ENCODE results near the gene DACH1. TPM values are rescaled to one million over a fixed set of nuclear protein-coding genes. Genes with fewer than 3 reads are reported as not detected.

The DACH1 gene
- total and polyA plus RNA-seq, 2 experiments from 2014 or later, result 1.3 to 6.5 TPM

GRCh38 chr13:71430681-71431080 is 436.3 kb downstream of the DACH1 start:
- Histone ChIP-seq H3K4me1 (ENCODE audit: insufficient read depth) (no peaks in the 10 kb centered on the region), H3K9me3 (ENCODE audit: low read depth) (no peaks in the 10 kb centered on the region), H3K4me3 (no peak overlapping the region), H3K27ac (no peak overlapping the region), H3K36me3 (replicated peaks; ENCODE audit: insufficient read depth, low read depth) (no peaks in the 10 kb centered on the region), H3K79me2 (no peaks in the 10 kb centered on the region), H2AFZ (no peak overlapping the region), H3K4me2 (no peak overlapping the region), H3K9me2 (replicated peaks; ENCODE audit: insufficient read depth) (no peaks in the 10 kb centered on the region), H3K27me3 (no peaks in the 10 kb centered on the region), H4K20me1 (ENCODE audit: insufficient read depth, poor library complexity, severe bottlenecking) (no peaks in the 10 kb centered on the region)
- WGBS (ENCODE audit: low lambda C conversion rate, missing lambda C conversion rate), result 81% methylated on average over 4 of the region's 4 CpGs
- no peak for DNase-seq (ENCODE audit: low spot score)
- TF ChIP-seq EZH2 (IDR thresholded peaks at IDR 0.05; ENCODE audit: borderline replicate concordance) (no peak), CTCF (IDR thresholded peaks at IDR 0.05; ENCODE audit: poor library complexity) (no peak), EZH2phosphoT487 (IDR thresholded peaks at IDR 0.05; ENCODE audit: low read depth, severe bottlenecking, unreplicated experiment) (no peak)

- H4K20me1 ChIP-seq (ENCODE audit: insufficient read depth, poor library complexity, severe bottlenecking), result no peaks in the 10 kb centered on the region
- no peak overlapping the region for H3K27ac ChIP-seq
- no peak for TF ChIP-seq CTCF (IDR thresholded peaks at IDR 0.05; ENCODE audit: poor library complexity)
- TF ChIP-seq EZH2phosphoT487 (IDR thresholded peaks at IDR 0.05; ENCODE audit: low read depth, severe bottlenecking, unreplicated experiment), result no peak
- no peak for TF ChIP-seq EZH2 (IDR thresholded peaks at IDR 0.05; ENCODE audit: borderline replicate concordance)
- no peak overlapping the region for H3K4me3 ChIP-seq
- no peaks in the 10 kb centered on the region for H3K36me3 ChIP-seq (replicated peaks; ENCODE audit: insufficient read depth, low read depth)
- H3K9me3 ChIP-seq (ENCODE audit: low read depth), result no peaks in the 10 kb centered on the region
- no peak for DNase-seq (ENCODE audit: low spot score)
- no peak overlapping the region for H3K4me2 ChIP-seq
- no peaks in the 10 kb centered on the region for H3K79me2 ChIP-seq
- no peaks in the 10 kb centered on the region for H3K27me3 ChIP-seq
- H2AFZ ChIP-seq, result no peak overlapping the region
- H3K9me2 ChIP-seq (replicated peaks; ENCODE audit: insufficient read depth), result no peaks in the 10 kb centered on the region
- no peaks in the 10 kb centered on the region for H3K4me1 ChIP-seq (ENCODE audit: insufficient read depth)
These were observed 449.8 kb downstream of the DACH1 start for GRCh38 chr13:71417205-71417604.

GRCh38 chr13:71412231-71412630 is 454.8 kb downstream of the DACH1 start:
- 76% methylated on average over 2 of the region's 2 CpGs for WGBS (ENCODE audit: low lambda C conversion rate, missing lambda C conversion rate)
- DNase-seq (ENCODE audit: low spot score), result no peak
- H3K4me1 ChIP-seq (ENCODE audit: insufficient read depth), result no peaks in the 10 kb centered on the region
- H3K79me2 ChIP-seq, result no peaks in the 10 kb centered on the region
- H4K20me1 ChIP-seq (ENCODE audit: insufficient read depth, poor library complexity, severe bottlenecking), result no peaks in the 10 kb centered on the region
- no peak overlapping the region for H3K27ac ChIP-seq
- H3K4me3 ChIP-seq, result no peak overlapping the region
- H3K9me3 ChIP-seq (ENCODE audit: low read depth), result no peaks in the 10 kb centered on the region
- no peak for TF ChIP-seq EZH2phosphoT487 (IDR thresholded peaks at IDR 0.05; ENCODE audit: low read depth, severe bottlenecking, unreplicated experiment)
- TF ChIP-seq CTCF (IDR thresholded peaks at IDR 0.05; ENCODE audit: poor library complexity), result no peak
- no peak for TF ChIP-seq EZH2 (IDR thresholded peaks at IDR 0.05; ENCODE audit: borderline replicate concordance)
- no peaks in the 10 kb centered on the region for H3K27me3 ChIP-seq
- H3K4me2 ChIP-seq, result no peak overlapping the region
- no peaks in the 10 kb centered on the region for H3K36me3 ChIP-seq (replicated peaks; ENCODE audit: insufficient read depth, low read depth)
- H3K9me2 ChIP-seq (replicated peaks; ENCODE audit: insufficient read depth), result no peaks in the 10 kb centered on the region
- no peak overlapping the region for H2AFZ ChIP-seq

DNA sequence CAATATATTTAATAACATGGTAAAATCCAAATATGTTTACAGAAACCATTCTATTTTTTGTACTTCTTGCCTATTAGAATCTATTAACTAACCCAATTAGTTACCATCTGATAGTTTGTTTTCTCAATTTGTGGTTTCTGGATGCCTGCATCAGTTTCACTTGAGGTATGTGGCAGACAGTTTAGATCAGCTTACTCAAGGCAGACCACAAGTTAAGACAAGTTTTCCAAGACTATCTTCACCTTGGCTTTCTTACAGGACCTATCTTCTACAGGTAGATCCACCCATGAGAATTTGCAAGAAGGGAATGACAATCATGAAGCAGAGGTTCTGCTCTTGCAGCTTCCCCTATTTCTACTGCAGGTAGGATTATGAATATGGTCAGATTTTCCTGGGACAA is 458.6 kb downstream of the DACH1 start:
- Histone ChIP-seq H3K9me2 (replicated peaks; ENCODE audit: insufficient read depth) (no peaks in the 10 kb centered on the region), H3K4me1 (ENCODE audit: insufficient read depth) (no peaks in the 10 kb centered on the region), H3K27ac (no peak overlapping the region), H3K79me2 (no peaks in the 10 kb centered on the region), H3K27me3 (no peaks in the 10 kb centered on the region), H3K9me3 (ENCODE audit: low read depth) (no peaks in the 10 kb centered on the region), H3K4me3 (no peak overlapping the region), H4K20me1 (ENCODE audit: insufficient read depth, poor library complexity, severe bottlenecking) (no peaks in the 10 kb centered on the region), H3K36me3 (replicated peaks; ENCODE audit: insufficient read depth, low read depth) (no peaks in the 10 kb centered on the region), H3K4me2 (no peak overlapping the region), H2AFZ (no peak overlapping the region)
- TF ChIP-seq CTCF (IDR thresholded peaks at IDR 0.05; ENCODE audit: poor library complexity) (no peak), EZH2 (IDR thresholded peaks at IDR 0.05; ENCODE audit: borderline replicate concordance) (no peak), EZH2phosphoT487 (IDR thresholded peaks at IDR 0.05; ENCODE audit: low read depth, severe bottlenecking, unreplicated experiment) (no peak)
- no peak for DNase-seq (ENCODE audit: low spot score)

All from hepatocyte (in vitro differentiated cells).